H1 (cell line): ENCODE results near the gene ZNF761. TPM values are rescaled to one million over a fixed set of nuclear protein-coding genes. Genes with fewer than 3 reads are reported as not detected.

ENCODE experiments used
- BACH1 ChIP-seq: IDR thresholded peaks from 2 replicates; pipeline ENCODE4 v1.6.1; 2012; ENCODE audit warnings: low read length, improper control_type of control experiment
- CBX5 ChIP-seq: fragments of 300-800, 300-1000 bp; sonication (generic); IDR thresholded peaks from 2 replicates; pipeline ENCODE4 v1.7.1; 2016; ENCODE audit warnings: antibody characterized with exemption, low read length, low read depth
- CHD1 ChIP-seq: IDR thresholded peaks from 2 replicates; pipeline ENCODE4 v1.6.1; 2012; ENCODE audit warnings: low read depth, low read length, improper control_type of control experiment
- EGR1 ChIP-seq: IDR thresholded peaks from 2 replicates; pipeline ENCODE4 v1.6.1; 2011; ENCODE audit warnings: low read depth, low read length, borderline replicate concordance
- GABPA ChIP-seq: IDR thresholded peaks from 2 replicates; pipeline ENCODE4 v1.6.1; 2011; ENCODE audit warnings: mild to moderate bottlenecking, low read length, moderate library complexity, borderline replicate concordance; ENCODE audit not compliant: insufficient read depth
- HDAC6 ChIP-seq: IDR thresholded peaks from one replicate; pipeline ENCODE4 v1.7.1; 2012; ENCODE audit warnings: low read depth, mild to moderate bottlenecking, inconsistent platforms, low read length, moderate library complexity
- JUND ChIP-seq: IDR thresholded peaks from 2 replicates; pipeline ENCODE4 v1.6.1; 2011; ENCODE audit warnings: mild to moderate bottlenecking, improper control_type of control experiment, low read length
- KDM4A ChIP-seq: IDR thresholded peaks from one replicate; pipeline ENCODE4 v1.7.1; 2012; ENCODE audit warnings: low read depth, mild to moderate bottlenecking, moderate library complexity, low read length, inconsistent platforms; ENCODE audit not compliant: severe bottlenecking
- NANOG ChIP-seq: IDR thresholded peaks from 2 replicates; pipeline ENCODE4 v1.6.1; 2011; ENCODE audit warnings: low read length, low read depth, mild to moderate bottlenecking, inconsistent platforms; ENCODE audit not compliant: insufficient read depth, poor library complexity, severe bottlenecking
- POLR2A ChIP-seq, 2 experiments: IDR thresholded peaks; 1 replicate in 1 of 2; 2 replicates in 1 of 2; pipeline ENCODE4 v1.6.1; 2011; ENCODE audit warnings: low read depth in 2 of 2, low read length in 2 of 2, mild to moderate bottlenecking in 2 of 2; ENCODE audit errors: control extremely low read depth in 1 of 2
- RFX5 ChIP-seq: IDR thresholded peaks from 2 replicates; pipeline ENCODE4 v1.6.1; 2011; ENCODE audit warnings: low read depth, low read length, improper control_type of control experiment, borderline replicate concordance
- RNF2 ChIP-seq: fragments of 200-900, 300-1000 bp; sonication (generic); IDR thresholded peaks from 2 replicates; pipeline ENCODE4 v1.7.1; 2016; ENCODE audit warnings: borderline replicate concordance, low read depth, mild to moderate bottlenecking, antibody characterized with exemption, low read length; ENCODE audit not compliant: poor library complexity, severe bottlenecking; ENCODE audit errors: missing control alignments
- SAP30 ChIP-seq: fragments of 300-600 bp; sonication (generic); IDR thresholded peaks from 2 replicates; pipeline ENCODE4 v1.7.1; 2012; ENCODE audit warnings: low read length, moderate library complexity, mild to moderate bottlenecking, inconsistent platforms; ENCODE audit not compliant: insufficient read depth, insufficient replicate concordance
- SIN3A ChIP-seq, 2 experiments: IDR thresholded peaks in 1 of 2; conservative IDR thresholded peaks in 1 of 2; 2 replicates each; pipeline ENCODE4 v1.6.1; 2011 to 2012; ENCODE audit warnings: low read length in 2 of 2, improper control_type of control experiment in 1 of 2, low read depth in 1 of 2, mild to moderate bottlenecking in 1 of 2
- SP2 ChIP-seq: IDR thresholded peaks from 2 replicates; pipeline ENCODE4 v1.6.1; 2012; ENCODE audit warnings: mild to moderate bottlenecking, low read length, inconsistent platforms
- SP4 ChIP-seq: IDR thresholded peaks from 2 replicates; pipeline ENCODE4 v1.6.1; 2012; ENCODE audit warnings: low read length, inconsistent platforms
- SRF ChIP-seq: IDR thresholded peaks from 2 replicates; pipeline ENCODE4 v1.6.1; 2011; ENCODE audit warnings: mild to moderate bottlenecking, low read depth, low read length, moderate library complexity
- SUZ12 ChIP-seq: fragments of 200-600 bp; sonication (generic); IDR thresholded peaks from 2 replicates; pipeline ENCODE4 v1.6.1; 2012; ENCODE audit warnings: mild to moderate bottlenecking, inconsistent platforms, low read length, moderate library complexity, mixed read lengths
- TAF1 ChIP-seq: IDR thresholded peaks from 2 replicates; pipeline ENCODE4 v1.6.1; 2011; ENCODE audit warnings: mild to moderate bottlenecking, low read depth, low read length
- TEAD4 ChIP-seq: IDR thresholded peaks from 2 replicates; pipeline ENCODE4 v1.6.1; 2012; ENCODE audit warnings: low read depth, low read length, inconsistent platforms, mixed read lengths
- polyA plus RNA-seq, 7 experiments: library from polyadenylated mRNA; depleted of rRNA in 3 of 7; stranded (reverse) in 5 of 7; unstranded in 2 of 7; fragments of >200 nt in 5 of 7; fragments of 200-250 nt in 2 of 7; gene quantifications; 1 replicate in 5 of 7; 2 replicates in 1 of 7; 4 replicates in 1 of 7; pipeline versions ENCODE4 v1.2.1 to v1.2.3, GENCODE V29; 2011 to 2013; ENCODE audit warnings: missing spikeins in 2 of 7, mixed read lengths in 2 of 7
- total RNA-seq: library from RNA; stranded (reverse); fragmentation: NEBNext Ultra II Directional; extraction: Animal tissue kit (Norgen Biotek cat#: 25700); gene quantifications from 2 replicates; pipeline ENCODE4 v1.2.1, GENCODE V29; 2021
- TF ChIP-seq, protein P1 (sequence below): IDR thresholded peaks from 2 replicates; pipeline ENCODE4 v1.6.1; 2012; ENCODE audit warnings: inconsistent platforms
- TF ChIP-seq, protein P2 (sequence below): IDR thresholded peaks from 2 replicates; pipeline ENCODE4 v1.6.1; 2012; ENCODE audit warnings: low read length, inconsistent platforms

ZNF761 gene
- total and polyA plus RNA-seq, 2 of the 8 experiments (the other 6 are each of a cell fraction or from before 2014, with no cell fraction given): 11.1 to 25.1 TPM

DNA sequence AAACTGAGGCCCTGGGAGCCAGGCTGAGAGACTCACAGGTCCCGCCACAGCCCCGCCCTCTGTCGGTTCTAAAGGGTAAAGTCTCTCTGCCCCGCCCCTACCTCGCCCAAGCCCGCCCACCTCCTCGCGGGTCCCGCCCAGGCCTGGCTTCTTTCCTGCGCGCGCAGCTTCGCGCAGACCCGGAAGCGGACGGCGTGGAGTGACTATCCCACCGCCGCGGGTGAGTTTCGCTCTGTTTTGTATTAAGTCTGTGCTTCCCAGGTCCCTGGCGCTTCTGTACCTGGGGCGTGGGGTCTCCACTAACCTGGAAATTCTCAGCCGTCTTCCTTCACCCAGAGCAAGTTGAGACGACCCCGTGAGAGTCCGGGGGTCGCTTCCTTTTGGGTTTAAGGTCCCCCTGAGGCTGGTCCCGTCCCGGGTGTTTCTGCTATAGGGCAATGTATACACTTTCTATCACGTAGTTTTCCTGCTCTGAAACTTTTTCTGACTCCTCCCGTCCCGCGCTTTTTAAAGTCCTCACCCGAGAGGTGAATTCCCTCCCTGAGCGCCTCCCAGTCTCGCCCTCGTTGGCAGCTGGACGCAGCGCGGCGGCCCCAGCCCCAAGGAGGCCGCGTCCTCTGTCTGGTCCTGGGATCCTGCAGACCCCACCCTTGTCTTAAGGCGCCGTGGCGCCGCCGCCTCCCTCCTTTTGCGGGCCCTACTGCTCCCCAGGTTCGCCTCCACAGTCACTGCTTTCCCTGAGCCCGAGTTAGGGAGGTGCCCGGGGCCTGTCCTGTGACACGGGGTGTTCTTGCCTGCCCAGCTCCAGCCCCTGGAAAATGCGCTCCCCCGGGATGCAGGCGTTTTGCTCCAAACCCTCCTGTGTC is 36.6 kb upstream of the ZNF761 start, which contains the start of gene ZNF765 (continued):
- TF ChIP-seq NANOG (no peak), TEAD4 (no peak), KDM4A (peak; percentile 68), JUND (no peak), CBX5 (no peak), RFX5 (no peak), SP4 (no peak), POLR2A (IDR thresholded peaks at IDR 0.05; ENCODE audit: control extremely low read depth in 1 of 2, low read depth in 2 of 2, low read length in 2 of 2) (peak in 1 of 2 experiments; percentile 28), SRF (no peak), GABPA (no peak), BACH1 (peak; percentile 20; the same call in 1 of the 2 replicates), SUZ12 (no peak), TAF1 (0 out of 2 replicates have a peak, but pooled peaks have one; percentile 16), SIN3A (conservative IDR thresholded peaks at IDR 0.05 in 1 of 2, IDR thresholded peaks at IDR 0.05 in 1 of 2; ENCODE audit: low read depth in 1 of 2, low read length in 2 of 2) (peak in 1 of 2 experiments; percentile 72; a peak in 2 of 4 replicates), SAP30 (peak; percentile 51), EGR1 (no peak), HDAC6 (no peak), RNF2 (no peak), CHD1 (no peak), SP2 (no peak)
- TF ChIP-seq, protein P1, sequence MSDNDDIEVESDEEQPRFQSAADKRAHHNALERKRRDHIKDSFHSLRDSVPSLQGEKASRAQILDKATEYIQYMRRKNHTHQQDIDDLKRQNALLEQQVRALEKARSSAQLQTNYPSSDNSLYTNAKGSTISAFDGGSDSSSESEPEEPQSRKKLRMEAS: no peak
- TF ChIP-seq, protein P2, sequence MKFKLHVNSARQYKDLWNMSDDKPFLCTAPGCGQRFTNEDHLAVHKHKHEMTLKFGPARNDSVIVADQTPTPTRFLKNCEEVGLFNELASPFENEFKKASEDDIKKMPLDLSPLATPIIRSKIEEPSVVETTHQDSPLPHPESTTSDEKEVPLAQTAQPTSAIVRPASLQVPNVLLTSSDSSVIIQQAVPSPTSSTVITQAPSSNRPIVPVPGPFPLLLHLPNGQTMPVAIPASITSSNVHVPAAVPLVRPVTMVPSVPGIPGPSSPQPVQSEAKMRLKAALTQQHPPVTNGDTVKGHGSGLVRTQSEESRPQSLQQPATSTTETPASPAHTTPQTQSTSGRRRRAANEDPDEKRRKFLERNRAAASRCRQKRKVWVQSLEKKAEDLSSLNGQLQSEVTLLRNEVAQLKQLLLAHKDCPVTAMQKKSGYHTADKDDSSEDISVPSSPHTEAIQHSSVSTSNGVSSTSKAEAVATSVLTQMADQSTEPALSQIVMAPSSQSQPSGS: no peak
